ENCODE data around the gene COL8A1. TPM values are rescaled to one million over a fixed set of nuclear protein-coding genes. Genes with fewer than 3 reads are reported as not detected.

Gene COL8A1
- total RNA-seq, 2 experiments from 2014 or later = not detected

- POLR2A ChIA-PET = no interaction called here
- H3K36me3 ChIP-seq (ENCODE audit: insufficient read depth, low read length) = no peaks in the 10 kb centered on the region
- H3K36me3 Mint-ChIP-seq (ENCODE audit: low read depth) = no peaks in the 10 kb centered on the region
- no peaks in the 10 kb centered on the region for H3K4me1 ChIP-seq (ENCODE audit: insufficient read depth, low read length)
- CTCF ChIA-PET = no interaction called here
- TF ChIP-seq, protein P1, sequence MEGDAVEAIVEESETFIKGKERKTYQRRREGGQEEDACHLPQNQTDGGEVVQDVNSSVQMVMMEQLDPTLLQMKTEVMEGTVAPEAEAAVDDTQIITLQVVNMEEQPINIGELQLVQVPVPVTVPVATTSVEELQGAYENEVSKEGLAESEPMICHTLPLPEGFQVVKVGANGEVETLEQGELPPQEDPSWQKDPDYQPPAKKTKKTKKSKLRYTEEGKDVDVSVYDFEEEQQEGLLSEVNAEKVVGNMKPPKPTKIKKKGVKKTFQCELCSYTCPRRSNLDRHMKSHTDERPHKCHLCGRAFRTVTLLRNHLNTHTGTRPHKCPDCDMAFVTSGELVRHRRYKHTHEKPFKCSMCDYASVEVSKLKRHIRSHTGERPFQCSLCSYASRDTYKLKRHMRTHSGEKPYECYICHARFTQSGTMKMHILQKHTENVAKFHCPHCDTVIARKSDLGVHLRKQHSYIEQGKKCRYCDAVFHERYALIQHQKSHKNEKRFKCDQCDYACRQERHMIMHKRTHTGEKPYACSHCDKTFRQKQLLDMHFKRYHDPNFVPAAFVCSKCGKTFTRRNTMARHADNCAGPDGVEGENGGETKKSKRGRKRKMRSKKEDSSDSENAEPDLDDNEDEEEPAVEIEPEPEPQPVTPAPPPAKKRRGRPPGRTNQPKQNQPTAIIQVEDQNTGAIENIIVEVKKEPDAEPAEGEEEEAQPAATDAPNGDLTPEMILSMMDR (IDR thresholded peaks at IDR 0.05) = no peak
- H3K4me1 Mint-ChIP-seq (ENCODE audit: low read depth) = peaks cover 5% of the 10 kb centered on the region
- no peaks in the 10 kb centered on the region for H3K9me3 ChIP-seq (ENCODE audit: control insufficient read depth in 1 of 2, insufficient read depth in 1 of 2, low read length in 2 of 2)
- no peaks in the 10 kb centered on the region for H3K9me3 Mint-ChIP-seq
- H3K27ac Mint-ChIP-seq = no peak overlapping the region
- peaks cover 42% of the 10 kb centered on the region for H3K27me3 Mint-ChIP-seq
- no peaks in the 10 kb centered on the region for H3K27me3 ChIP-seq (ENCODE audit: control insufficient read depth in 1 of 2, insufficient read depth in 2 of 2, low read length in 2 of 2)
- ATAC-seq (ENCODE audit: poor library complexity) (no peak), DNase-seq (no peak)
- H3K27ac ChIP-seq (ENCODE audit: low read depth in 1 of 2, low read length in 2 of 2) = no peak overlapping the region
- intact Hi-C loops (cut with DNase I, micrococcal nuclease) = loop anchor here in 1 of 2 experiments (10.0 kb wide), 1 partner anchor 967 kb away; no protein-coding TSS in a partner anchor
- H3K4me3 Mint-ChIP-seq = no peak overlapping the region
- H3K4me3 ChIP-seq (ENCODE audit: low read length) = no peak overlapping the region
These were observed 143.4 kb downstream of the COL8A1 start for GRCh38 chr3:99781761-99782160.

GRCh38 chr3:99783011-99783573, 144.7 kb downstream of the COL8A1 start:
- Mint-ChIP-seq H3K27me3 (peaks cover 30% of the 10 kb centered on the region), H3K4me1 (ENCODE audit: low read depth) (peaks cover 5% of the 10 kb centered on the region), H3K36me3 (ENCODE audit: low read depth) (no peaks in the 10 kb centered on the region), H3K27ac (no peak overlapping the region), H3K4me3 (no peak overlapping the region), H3K9me3 (no peaks in the 10 kb centered on the region)
- Histone ChIP-seq H3K9me3 (ENCODE audit: control insufficient read depth in 1 of 2, insufficient read depth in 1 of 2, low read length in 2 of 2) (no peaks in the 10 kb centered on the region), H3K4me3 (ENCODE audit: low read length) (no peak overlapping the region), H3K36me3 (ENCODE audit: insufficient read depth, low read length) (no peaks in the 10 kb centered on the region), H3K4me1 (ENCODE audit: insufficient read depth, low read length) (no peaks in the 10 kb centered on the region), H3K27me3 (ENCODE audit: control insufficient read depth in 1 of 2, insufficient read depth in 2 of 2, low read length in 2 of 2) (no peaks in the 10 kb centered on the region), H3K27ac (ENCODE audit: low read depth in 1 of 2, low read length in 2 of 2) (no peak overlapping the region)
- TF ChIP-seq, protein P1 (IDR thresholded peaks at IDR 0.05) = no peak
- ATAC-seq (ENCODE audit: poor library complexity) (no peak), DNase-seq (no peak)
- intact Hi-C loops (cut with DNase I, micrococcal nuclease) = loop anchor here in 1 of 2 experiments (10.0 kb wide), 1 partner anchor 968 kb away; no protein-coding TSS in a partner anchor
- CTCF ChIA-PET = no interaction called here
- POLR2A ChIA-PET = interaction anchor here (0.6 kb wide), 1 partner anchor 9 kb away, joined by 3 read pairs; no protein-coding TSS in a partner anchor

DNA sequence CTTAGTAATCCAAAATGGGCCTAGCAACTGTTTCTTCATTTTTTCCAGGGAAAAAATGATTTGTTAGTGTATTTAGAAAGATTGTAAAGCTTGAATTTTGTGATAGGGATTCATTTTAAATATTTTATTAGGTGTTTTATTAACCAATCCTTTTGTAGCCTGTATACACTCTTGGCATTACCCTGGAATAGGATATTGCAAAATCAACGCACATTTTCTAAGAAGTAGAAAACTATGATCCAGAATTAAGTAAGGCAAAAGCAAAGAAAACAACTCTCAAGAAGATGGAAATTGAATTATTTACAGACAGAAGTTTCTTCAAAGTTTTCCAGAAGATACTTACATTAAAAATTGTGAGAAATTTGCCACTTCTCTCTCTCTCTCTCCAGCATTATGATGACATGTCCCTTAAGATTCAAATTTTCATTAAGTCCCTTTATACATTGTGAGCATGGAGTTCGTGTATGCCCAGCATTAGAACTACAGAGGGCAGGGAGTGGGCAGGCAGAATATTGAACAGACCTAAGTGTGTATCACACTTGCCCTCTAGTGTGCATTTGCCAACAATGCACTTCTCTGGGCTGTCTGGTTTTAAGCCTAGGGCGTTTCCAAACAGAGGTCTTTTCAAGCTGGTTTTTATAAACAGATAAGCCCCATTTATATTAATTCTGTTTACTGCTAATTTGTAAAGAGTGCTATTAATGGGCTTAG, 150.8 kb downstream of the COL8A1 start:
- H3K4me3 Mint-ChIP-seq = no peak overlapping the region

More for the DNA sequence above, 150.8 kb downstream of the COL8A1 start:
- Mint-ChIP-seq H3K36me3 (ENCODE audit: low read depth) (no peaks in the 10 kb centered on the region), H3K9me3 (no peaks in the 10 kb centered on the region), H3K4me1 (ENCODE audit: low read depth) (no peaks in the 10 kb centered on the region), H3K27me3 (no peaks in the 10 kb centered on the region), H3K27ac (no peak overlapping the region)
- Histone ChIP-seq H3K4me1 (ENCODE audit: insufficient read depth, low read length) (no peaks in the 10 kb centered on the region), H3K4me3 (ENCODE audit: low read length) (no peak overlapping the region), H3K27me3 (ENCODE audit: control insufficient read depth in 1 of 2, insufficient read depth in 2 of 2, low read length in 2 of 2) (no peaks in the 10 kb centered on the region), H3K27ac (ENCODE audit: low read depth in 1 of 2, low read length in 2 of 2) (no peak overlapping the region), H3K9me3 (ENCODE audit: control insufficient read depth in 1 of 2, insufficient read depth in 1 of 2, low read length in 2 of 2) (no peaks in the 10 kb centered on the region), H3K36me3 (ENCODE audit: insufficient read depth, low read length) (no peaks in the 10 kb centered on the region)
- ChIA-PET POLR2A (no interaction called here), CTCF (no interaction called here)
- TF ChIP-seq, protein P1 (IDR thresholded peaks at IDR 0.05) = peak; percentile 47
- DNase-seq = peak in 2 of 14 experiments; percentile 29 to 36
- intact Hi-C loops (cut with DNase I, micrococcal nuclease) = loop anchor here in 1 of 2 experiments (10.0 kb wide), 1 partner anchor 974 kb away; no protein-coding TSS in a partner anchor
- peak; percentile 69 for ATAC-seq (ENCODE audit: poor library complexity)

All from CD4-positive, alpha-beta T cell (primary cell).